ENCODE results near the gene TBC1D4.
"Not testable (repeated sequence)": the region's sequence is repeated elsewhere in the genome, so short reads cannot be mapped to it uniquely, and the experiment has no call there.

TBC1D4 gene

DNA sequence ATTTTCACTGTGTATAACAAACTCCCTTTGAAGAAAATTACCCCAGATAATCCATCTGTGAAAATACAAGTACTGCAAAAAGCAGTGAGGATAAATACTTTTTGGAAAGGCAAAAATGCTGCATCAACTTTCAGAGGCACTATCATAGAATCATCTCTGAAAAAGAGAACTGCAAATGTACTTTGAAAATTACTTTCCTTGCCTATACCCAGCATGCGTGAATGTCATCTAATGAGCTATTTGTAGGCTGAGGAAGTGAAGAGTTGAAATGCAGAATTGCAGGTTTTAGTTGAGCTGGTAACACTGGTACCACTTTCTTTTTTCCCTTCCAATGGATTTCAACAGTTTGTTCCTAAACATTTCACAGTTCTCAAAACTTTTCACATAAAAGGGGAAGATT lies 196.7 kb downstream of the TBC1D4 start:
- DNase-seq (ENCODE audit: low read depth), result no peak

DNA sequence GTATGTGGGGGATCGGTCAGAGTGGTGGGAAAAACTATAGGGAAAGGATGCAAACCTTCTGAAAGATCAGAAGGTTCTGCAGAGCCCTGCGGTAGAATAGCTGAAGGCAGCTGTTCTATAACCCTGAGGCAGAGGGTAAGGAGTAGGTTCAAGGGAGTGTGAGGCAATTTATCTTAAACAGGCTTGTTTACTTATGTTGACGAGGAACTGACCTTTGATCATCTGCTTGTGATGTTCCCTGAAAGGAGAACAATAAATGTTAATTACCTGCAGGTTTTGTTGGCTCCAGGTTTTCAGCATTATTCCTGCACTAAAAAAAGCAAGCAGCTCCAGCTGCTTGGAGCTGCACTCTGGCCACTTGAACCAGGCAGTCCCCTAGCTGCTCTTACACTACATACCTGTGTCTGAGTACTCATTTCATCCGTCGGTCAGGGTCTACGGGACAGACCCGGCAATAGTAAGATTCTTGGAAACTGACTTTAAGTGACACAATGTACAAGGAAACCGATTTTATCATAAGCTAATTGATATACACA lies 202.1 kb downstream of the TBC1D4 start:
- no peak for DNase-seq (ENCODE audit: low read depth)

DNA sequence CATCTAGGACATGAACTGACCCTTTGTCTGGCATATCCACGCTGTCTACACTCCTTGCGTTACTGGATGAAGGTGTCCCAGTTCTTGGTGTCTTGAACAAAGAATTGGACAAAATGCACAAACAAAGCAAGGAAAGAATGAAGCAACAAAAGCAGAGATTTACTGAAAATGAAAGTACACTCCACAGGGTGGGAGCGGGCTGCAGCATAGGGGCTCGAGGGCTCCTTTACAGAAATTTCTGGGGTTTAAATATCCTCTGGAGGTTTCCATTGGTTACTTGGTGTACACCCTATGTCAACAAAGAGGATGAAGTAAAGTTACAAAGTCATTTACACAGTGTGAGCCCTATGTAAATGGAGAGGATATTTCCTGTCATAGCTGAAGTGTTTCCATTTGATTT lies 208.3 kb downstream of the TBC1D4 start:
- not testable (repeated sequence) for DNase-seq (ENCODE audit: low read depth)

DNA sequence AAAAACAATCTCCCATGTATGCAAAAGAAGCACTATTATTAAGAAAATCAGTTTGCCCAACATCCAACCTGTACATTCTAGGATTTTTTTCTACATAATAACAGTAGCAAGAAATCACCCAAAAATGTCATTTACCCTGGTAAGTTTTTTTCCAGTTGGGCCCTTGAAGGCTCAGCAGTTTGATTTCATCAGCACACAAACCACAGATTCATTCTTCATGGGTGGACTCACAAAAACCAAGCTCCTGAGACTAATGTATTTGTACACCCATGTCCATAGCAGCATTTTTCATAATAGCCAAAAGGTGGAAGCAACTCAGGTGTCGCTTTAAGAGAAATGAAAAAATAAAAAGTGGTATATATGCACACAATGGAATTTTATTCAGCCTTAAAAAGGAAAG lies 210.1 kb downstream of the TBC1D4 start:
- DNase-seq (ENCODE audit: low read depth), result peak; percentile 6

DNA sequence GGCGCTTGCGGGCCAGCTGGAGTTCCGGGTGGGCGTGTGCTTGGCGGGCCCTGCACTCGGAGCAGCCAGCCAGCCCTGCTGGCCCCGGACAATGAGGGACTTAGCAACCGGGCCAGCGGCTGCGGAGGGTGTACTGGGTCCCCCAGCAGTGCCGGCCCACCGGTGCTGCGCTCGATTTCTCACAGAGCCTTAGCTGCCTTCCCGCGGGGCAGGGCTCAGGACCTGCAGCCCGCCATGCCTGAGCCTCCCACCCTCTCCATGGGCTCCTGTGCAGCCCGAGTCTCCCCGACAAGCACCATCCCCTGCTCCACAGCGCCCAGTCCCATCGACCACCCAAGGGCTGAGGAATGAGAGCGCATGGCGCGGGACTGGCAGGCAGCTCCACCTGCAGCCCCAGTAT lies 213.5 kb downstream of the TBC1D4 start:
- not testable (repeated sequence) for DNase-seq (ENCODE audit: low read depth)

DNA sequence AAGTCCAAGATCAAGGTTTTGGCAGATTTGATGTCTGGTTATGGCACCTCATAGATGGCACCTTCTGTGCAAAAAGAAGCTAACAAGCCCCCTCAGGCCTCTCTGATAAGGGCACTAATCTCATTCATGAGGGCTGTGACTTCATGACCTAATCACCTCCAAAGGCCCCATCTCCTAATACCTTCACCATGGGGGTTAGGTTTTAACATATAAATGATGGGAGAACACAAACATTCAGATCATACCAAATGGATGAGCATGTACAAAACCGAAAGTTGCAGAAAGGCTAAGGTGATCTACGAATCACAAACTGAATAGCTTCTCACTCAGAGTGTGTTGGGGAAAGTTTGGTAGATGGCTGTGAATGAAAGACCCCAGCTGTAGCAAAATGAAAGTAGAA lies 217.4 kb downstream of the TBC1D4 start:
- DNase-seq (ENCODE audit: low read depth), result no peak

DNA sequence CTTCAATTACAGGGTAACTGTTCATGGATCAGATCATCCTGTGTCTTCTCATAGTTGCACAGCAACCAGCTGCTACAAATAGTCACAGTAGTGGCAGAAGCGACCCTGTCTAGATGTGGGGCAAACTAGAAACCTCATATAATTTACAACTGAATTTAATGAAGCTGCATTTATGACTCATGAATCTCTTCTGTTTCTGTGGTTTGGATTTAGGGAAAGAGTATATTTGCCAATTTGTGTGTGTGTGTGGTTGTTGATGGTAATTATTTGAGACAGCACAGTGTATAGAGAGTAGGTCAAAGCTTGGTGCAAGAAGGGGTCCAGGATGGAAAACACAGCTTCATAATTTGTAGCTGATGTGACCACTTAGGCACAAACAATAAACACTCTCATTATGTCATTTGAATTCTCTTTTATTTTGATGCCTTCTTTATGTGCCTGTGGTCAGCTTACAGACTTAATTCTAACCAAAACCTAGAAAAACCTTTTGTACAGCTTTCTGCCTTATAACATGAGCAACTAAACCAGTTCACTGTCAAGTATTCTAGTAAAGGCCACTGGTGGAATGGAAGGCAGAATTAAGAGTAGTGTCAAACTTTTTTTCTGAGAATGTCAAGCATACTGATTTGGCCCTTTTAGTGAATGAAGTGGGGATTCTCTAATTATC lies 218.1 kb downstream of the TBC1D4 start:
- DNase-seq (ENCODE audit: low read depth), result peak; percentile 52

DNA sequence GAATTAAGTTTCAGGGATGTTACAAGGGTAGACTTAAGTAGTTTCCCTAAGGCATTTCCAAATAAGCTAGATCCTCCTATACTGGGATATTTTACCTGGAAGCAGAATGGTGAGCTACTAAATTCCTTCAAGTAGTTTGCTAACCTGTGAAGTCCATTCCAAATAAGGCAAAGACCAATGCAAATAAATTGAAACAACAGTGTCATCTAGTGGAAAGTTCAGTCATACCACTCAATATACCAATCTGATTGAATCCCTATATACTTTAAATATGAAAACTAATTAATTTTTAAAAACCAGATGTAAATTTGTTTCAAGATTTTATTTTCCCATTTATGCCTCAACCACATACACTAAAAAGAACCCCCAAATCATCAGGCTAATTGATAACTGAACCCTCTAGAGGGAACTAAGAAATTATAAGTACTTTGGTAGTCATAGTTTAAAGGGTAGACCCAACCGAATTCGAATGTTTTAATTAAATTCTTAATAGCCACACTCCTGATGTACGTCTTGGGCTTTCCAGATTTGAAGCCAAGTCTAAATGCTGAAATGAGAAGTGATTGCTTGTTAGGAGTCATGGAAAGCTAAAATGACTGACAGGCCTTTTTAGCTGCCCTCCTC lies 223.7 kb downstream of the TBC1D4 start:
- peak; percentile 54 for DNase-seq (ENCODE audit: low read depth)

DNA sequence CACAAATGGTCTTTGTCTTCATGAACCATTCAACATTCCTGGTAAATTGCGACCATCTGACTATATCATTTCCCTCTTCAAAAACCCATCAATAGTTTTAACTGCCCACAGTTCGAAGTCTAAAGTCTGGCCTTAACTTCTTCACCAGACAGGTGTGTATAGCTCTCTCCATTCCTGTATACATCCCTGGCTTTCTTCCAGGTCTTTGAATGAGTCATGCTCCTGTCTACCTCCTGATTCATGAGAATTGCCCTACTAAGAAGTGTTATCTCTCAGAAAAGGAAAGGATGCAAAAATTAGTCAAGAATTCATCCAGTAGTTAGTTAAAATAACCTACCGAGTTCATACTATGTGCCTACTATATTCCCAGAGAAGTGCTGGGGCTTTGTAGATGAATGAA lies 225.0 kb downstream of the TBC1D4 start:
- no peak for DNase-seq (ENCODE audit: low read depth)

DNA sequence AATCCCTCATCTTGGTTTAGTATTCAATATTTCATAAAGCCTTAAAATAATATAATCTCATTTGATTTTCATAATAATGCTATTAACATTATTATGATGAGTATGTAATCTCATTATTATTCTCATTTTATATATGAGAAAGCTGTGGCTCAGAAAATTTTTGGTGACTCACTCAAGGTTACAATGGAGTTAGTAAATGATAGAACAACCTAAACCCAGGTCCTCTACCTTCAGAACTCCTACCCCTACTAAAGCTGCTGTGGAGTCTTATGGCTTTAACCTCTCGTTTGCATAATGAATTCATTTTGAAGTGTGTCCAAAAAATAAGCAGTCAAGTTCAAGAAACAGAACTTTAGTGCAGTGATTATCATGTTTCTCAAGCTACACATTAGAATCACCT lies 226.3 kb downstream of the TBC1D4 start:
- no peak for DNase-seq (ENCODE audit: low read depth)

DNA sequence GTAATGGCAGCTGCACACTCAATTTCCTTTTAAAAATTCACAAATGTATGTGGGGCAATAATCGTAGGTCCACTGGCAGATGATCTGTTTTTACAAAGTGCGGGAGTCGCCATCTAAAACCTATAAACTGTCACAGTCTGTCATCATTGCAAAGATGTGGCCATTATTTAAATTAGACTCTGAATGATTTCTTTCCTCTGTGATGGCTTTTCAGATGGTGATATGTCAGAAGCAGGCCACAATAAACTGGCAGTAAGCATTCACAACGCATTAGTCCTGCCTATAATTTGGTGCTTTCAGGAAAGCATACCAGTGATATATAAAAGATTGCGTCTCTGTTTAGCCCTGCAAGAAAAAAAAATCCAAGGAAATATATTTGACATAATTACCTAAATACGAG lies 226.8 kb downstream of the TBC1D4 start:
- DNase-seq (ENCODE audit: low read depth), result no peak

DNA sequence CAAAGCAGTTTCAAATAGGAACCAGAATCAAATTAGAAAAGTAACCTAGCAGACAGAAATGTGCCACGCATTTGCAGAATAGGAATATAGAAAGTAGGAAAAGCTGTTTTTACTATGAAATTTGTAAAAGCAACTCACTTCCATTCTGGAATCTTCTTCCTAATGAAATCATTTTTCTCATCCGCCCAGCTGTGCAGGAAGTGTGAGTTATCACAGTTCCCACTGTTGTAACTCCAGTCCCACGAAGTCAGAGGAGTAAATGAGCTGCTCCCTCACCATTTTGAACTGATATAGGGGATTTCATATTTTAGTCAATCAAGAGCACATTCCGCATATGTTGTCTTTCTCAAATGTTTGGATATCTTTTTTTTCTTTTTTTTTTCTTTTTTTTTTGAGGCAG lies 230.8 kb downstream of the TBC1D4 start:
- DNase-seq (ENCODE audit: low read depth), result no peak

DNA sequence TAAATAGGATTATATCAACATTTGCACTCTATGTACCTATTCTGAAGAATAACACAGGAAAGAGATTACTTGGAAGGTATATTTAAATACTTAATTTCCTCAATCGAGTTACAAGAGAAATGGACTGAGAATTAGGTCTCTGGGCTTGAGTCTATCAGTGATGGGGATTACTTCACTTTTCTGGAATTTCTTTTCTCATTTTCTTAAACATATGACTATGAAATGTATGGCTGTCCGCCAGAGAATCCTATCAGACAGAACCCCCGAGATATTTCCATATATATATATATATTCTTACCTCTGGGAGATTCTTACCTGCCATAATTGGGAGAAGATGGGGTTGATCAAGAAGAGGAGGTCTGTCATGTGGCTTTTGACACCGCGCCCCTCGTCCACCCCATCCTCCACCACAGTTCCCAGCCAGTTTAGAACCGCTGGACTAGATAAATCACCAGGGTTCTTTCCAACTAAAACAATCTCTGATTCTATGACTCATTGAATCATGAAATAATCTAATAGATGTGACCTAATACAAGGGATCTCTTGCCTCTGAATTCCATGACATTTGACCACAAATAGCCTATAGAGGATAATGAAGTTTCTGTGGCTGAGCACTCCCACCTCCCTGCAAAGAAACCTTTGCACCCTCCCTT lies 231.3 kb downstream of the TBC1D4 start:
- peak; percentile 44 for DNase-seq (ENCODE audit: low read depth)

DNA sequence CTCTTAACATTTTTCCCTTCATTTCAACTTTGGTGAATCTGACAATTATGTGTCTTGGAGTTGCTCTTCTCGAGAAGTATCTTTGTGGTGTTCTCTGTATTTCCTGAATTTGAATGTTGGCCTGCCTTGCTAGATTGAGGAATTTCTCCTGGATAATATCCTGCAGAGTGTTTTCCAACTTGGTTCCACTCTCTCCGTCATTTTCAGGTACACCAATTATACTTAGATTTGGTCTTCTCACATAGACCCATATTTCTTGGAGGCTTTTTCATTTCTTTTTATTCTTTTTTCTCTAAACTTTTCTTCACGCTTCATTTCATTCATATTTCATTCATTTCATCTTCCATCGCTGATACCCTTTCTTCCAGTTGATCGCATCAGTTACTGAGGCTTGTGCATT lies 236.4 kb downstream of the TBC1D4 start:
- DNase-seq (ENCODE audit: low read depth), result not testable (repeated sequence)

DNA sequence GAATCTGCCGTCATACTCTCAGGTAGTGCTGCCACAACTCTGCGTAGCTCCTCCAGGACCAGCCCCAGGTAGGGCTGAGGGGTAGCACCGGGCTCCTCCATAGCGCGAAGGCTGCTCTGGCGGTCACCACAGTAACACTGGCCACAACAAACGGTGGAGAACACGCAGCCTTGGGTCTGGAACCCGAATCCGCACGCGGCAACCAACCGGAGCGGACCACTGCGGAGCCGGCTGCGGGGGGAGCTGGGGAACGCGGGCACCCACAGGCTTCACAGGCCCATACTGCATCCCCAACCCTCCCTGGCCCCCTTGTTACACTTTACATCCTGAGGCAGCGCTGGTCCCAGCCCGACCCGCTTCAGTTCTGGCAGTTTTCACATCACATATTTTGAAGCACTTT lies 241.7 kb downstream of the TBC1D4 start:
- DNase-seq (ENCODE audit: low read depth), result not testable (repeated sequence)

DNA sequence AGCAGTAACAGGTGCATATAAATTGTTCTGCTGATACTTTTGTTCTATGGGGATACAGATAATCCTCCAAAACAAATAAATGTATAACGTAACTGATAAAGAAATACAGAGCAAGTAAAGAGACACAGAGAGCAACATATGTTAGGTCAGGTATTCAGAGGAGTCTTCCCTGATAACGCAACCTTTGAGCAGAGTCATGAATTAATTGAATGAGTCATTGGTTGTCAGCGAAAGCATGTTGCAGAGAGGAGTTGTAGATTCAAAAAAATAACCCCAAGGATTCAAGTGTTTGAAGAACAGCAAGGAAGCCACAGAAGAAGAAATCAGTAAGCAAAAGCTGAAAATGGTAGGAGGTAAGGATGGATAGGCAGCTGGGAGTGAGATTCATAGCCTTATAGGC lies 245.2 kb downstream of the TBC1D4 start:
- no peak for DNase-seq (ENCODE audit: low read depth)
